GM23338 (cell line): Measurements from ENCODE around the gene GRAMD1A. TPM values are rescaled to one million over a fixed set of nuclear protein-coding genes. Genes with fewer than 3 reads are reported as not detected.

Experiments
- ATAC-seq: fragments of 200-7000 bp; cut with Tn5 transposase; 3 replicates; pipeline ENCODE4 v1.9.1; 2020
- DNase-seq: peaks from one replicate; pipeline ENCODE4 v3.0.0-alpha.2; 2015; ENCODE audit warnings: low spot score
- H2AFZ ChIP-seq: fragments of 200-600 bp; sonication (generic); 2 replicates; pipeline ENCODE4 v1.8.0; 2016; ENCODE audit warnings: antibody characterized with exemption, mild to moderate bottlenecking, moderate library complexity
- H3F3A ChIP-seq: fragments of 200-600 bp; sonication (generic); replicated peaks from 2 replicates; pipeline ENCODE4 v1.8.0; 2017; ENCODE audit warnings: antibody characterized with exemption, mixed run types, low read depth
- H3K27ac ChIP-seq: fragments of 200-600 bp; sonication (generic); 2 replicates; pipeline ENCODE4 v1.6.1; 2016; ENCODE audit warnings: low read depth
- H3K27me3 ChIP-seq: fragments of 200-600 bp; sonication (generic); 2 replicates; pipeline ENCODE4 v1.8.0; 2016; ENCODE audit warnings: mild to moderate bottlenecking, mixed run types, moderate library complexity; ENCODE audit not compliant: insufficient read depth
- H3K36me3 ChIP-seq: fragments of 200-600 bp; sonication (generic); 2 replicates; pipeline ENCODE4 v1.8.0; 2016; ENCODE audit warnings: mild to moderate bottlenecking; ENCODE audit not compliant: insufficient read depth
- H3K4me1 ChIP-seq: fragments of 200-600 bp; sonication (generic); 2 replicates; pipeline ENCODE4 v1.8.0; 2016; ENCODE audit warnings: mild to moderate bottlenecking, moderate library complexity; ENCODE audit not compliant: insufficient read depth
- H3K4me2 ChIP-seq: fragments of 200-600 bp; sonication (generic); 2 replicates; pipeline ENCODE4 v1.7.1; 2017; ENCODE audit warnings: mixed run types
- H3K4me3 ChIP-seq: fragments of 200-600 bp; sonication (generic); 2 replicates; pipeline ENCODE4 v1.6.1; 2016; ENCODE audit warnings: mixed run types
- H3K79me2 ChIP-seq: fragments of 200-600 bp; sonication (generic); replicated peaks from 2 replicates; pipeline ENCODE4 v1.8.0; 2017; ENCODE audit warnings: mild to moderate bottlenecking; ENCODE audit not compliant: insufficient read depth
- H3K9me2 ChIP-seq: fragments of 200-600 bp; sonication (generic); 2 replicates; pipeline ENCODE4 v1.8.0; 2017; ENCODE audit not compliant: insufficient read depth
- H4K20me1 ChIP-seq: fragments of 200-600 bp; sonication (generic); replicated peaks from 2 replicates; pipeline ENCODE4 v1.8.0; 2017; ENCODE audit warnings: mild to moderate bottlenecking; ENCODE audit not compliant: insufficient read depth
- H3K27ac Mint-ChIP-seq: 2 replicates; pipeline ENCODE4 v1.8.0; 2020; ENCODE audit warnings: inconsistent platforms, mild to moderate bottlenecking, moderate library complexity, mixed read lengths
- H3K27me3 Mint-ChIP-seq: 3 replicates; pipeline ENCODE4 v1.8.0; 2022; ENCODE audit warnings: low read depth, mild to moderate bottlenecking, moderate library complexity, mixed read lengths, inconsistent platforms; ENCODE audit not compliant: insufficient read depth, poor library complexity
- H3K36me3 Mint-ChIP-seq: 3 replicates; pipeline ENCODE4 v1.8.0; 2021; ENCODE audit warnings: low read depth, mild to moderate bottlenecking, inconsistent platforms, moderate library complexity, mixed read lengths
- H3K4me1 Mint-ChIP-seq: 3 replicates; pipeline ENCODE4 v1.8.0; 2020; ENCODE audit warnings: mild to moderate bottlenecking, inconsistent platforms, mixed read lengths
- H3K4me3 Mint-ChIP-seq: 3 replicates; pipeline ENCODE4 v1.8.0; 2021; ENCODE audit warnings: moderate library complexity, mild to moderate bottlenecking, inconsistent platforms, mixed read lengths
- H3K9me3 Mint-ChIP-seq: 3 replicates; pipeline ENCODE4 v1.8.0; 2020; ENCODE audit warnings: moderate library complexity, mild to moderate bottlenecking, inconsistent platforms, mixed read lengths
- CREB1 ChIP-seq: fragments of 250-450 bp; sonication (Bioruptor Pico); IDR thresholded peaks from 2 replicates; pipeline ENCODE4 v1.5.0; 2020; ENCODE audit warnings: low read depth, mild to moderate bottlenecking, moderate library complexity
- CTCF ChIP-seq, 2 experiments: fragments of 200-600 bp in 1 of 2; sonication (generic) in 1 of 2; conservative IDR thresholded peaks; 2 replicates each; pipeline versions ENCODE4 v1.5.1 to v1.6.1; 2016 to 2017; ENCODE audit warnings: antibody characterized with exemption in 2 of 2, low read depth in 2 of 2, mild to moderate bottlenecking in 2 of 2, moderate library complexity in 1 of 2
- ETS1 ChIP-seq: IDR thresholded peaks from 2 replicates; pipeline ENCODE4 v1.6.1; 2016; ENCODE audit warnings: antibody characterized with exemption
- EZH2 ChIP-seq: fragments of 200-600 bp; sonication (generic); IDR thresholded peaks from one replicate; pipeline ENCODE4 v1.8.0; 2017; ENCODE audit warnings: antibody characterized with exemption, mild to moderate bottlenecking, low read depth; ENCODE audit not compliant: unreplicated experiment
- EZH2phosphoT487 ChIP-seq: fragments of 200-600 bp; sonication (generic); IDR thresholded peaks from one replicate; pipeline ENCODE4 v1.8.1; 2018; ENCODE audit warnings: antibody characterized with exemption; ENCODE audit not compliant: unreplicated experiment
- JUNB ChIP-seq: IDR thresholded peaks from one replicate; pipeline ENCODE4 v1.6.1; 2016; ENCODE audit warnings: antibody characterized with exemption; ENCODE audit not compliant: unreplicated experiment
- NANOG ChIP-seq: IDR thresholded peaks from 2 replicates; pipeline ENCODE4 v1.6.1; 2016; ENCODE audit warnings: antibody characterized with exemption, borderline replicate concordance
- POLR2AphosphoS5 ChIP-seq: IDR thresholded peaks from 2 replicates; pipeline ENCODE4 v1.6.1; 2016; ENCODE audit warnings: antibody characterized with exemption, low read depth
- STAT1 ChIP-seq: IDR thresholded peaks from one replicate; pipeline ENCODE4 v1.6.1; 2016; ENCODE audit warnings: antibody characterized with exemption; ENCODE audit not compliant: unreplicated experiment
- ZNF114 ChIP-seq: fragments of 250-450 bp; sonication (Bioruptor Pico); IDR thresholded peaks from 2 replicates; pipeline ENCODE4 v1.5.0; 2020; ENCODE audit warnings: mild to moderate bottlenecking, moderate library complexity
- ZNF331 ChIP-seq: fragments of 250-450 bp; sonication (Bioruptor Pico); IDR thresholded peaks from 2 replicates; pipeline ENCODE4 v1.5.0; 2020; ENCODE audit warnings: low read depth, mild to moderate bottlenecking, moderate library complexity
- polyA plus RNA-seq: library from polyadenylated mRNA; unstranded; fragments of >200 nt; fragmentation: Nextera tagmentation; extraction: Ambion mirVana; gene quantifications from 2 replicates; pipeline ENCODE4 v1.2.1, GENCODE V29; 2016
- total RNA-seq: library from RNA; depleted of rRNA; stranded (reverse); fragments of >200 nt; shearing (Covaris generic); gene quantifications from 2 replicates; pipeline ENCODE4 v1.2.3, GENCODE V29; 2014
- TF ChIP-seq, protein P1 (sequence below): fragments of 250-450 bp; sonication (Bioruptor Pico); IDR thresholded peaks from 2 replicates; pipeline ENCODE4 v1.5.0; 2020; ENCODE audit warnings: mild to moderate bottlenecking, moderate library complexity
- TF ChIP-seq, protein P2 (sequence below): IDR thresholded peaks from one replicate; pipeline ENCODE4 v1.6.1; 2018; ENCODE audit warnings: antibody characterized with exemption; ENCODE audit not compliant: unreplicated experiment

Gene GRAMD1A
- total and polyA plus RNA-seq, 2 experiments from 2014 or later, result 122 to 174 TPM

- Mint-ChIP-seq H3K36me3 (peaks cover 91% of the 10 kb centered on the region), H3K27me3 (peaks cover 21% of the 10 kb centered on the region), H3K9me3 (no peaks in the 10 kb centered on the region; the same call in 2 of the 3 replicates), H3K4me1 (peaks cover 4% of the 10 kb centered on the region; the same call in 1 of the 3 replicates), H3K27ac (no peak overlapping the region), H3K4me3 (no peak overlapping the region)
- no peak overlapping the region for H3K4me2 ChIP-seq
- no peak overlapping the region for H3K27ac ChIP-seq
- peaks cover 15% of the 10 kb centered on the region for H3F3A ChIP-seq
- DNase-seq (no peak), ATAC-seq (no peak)
- H4K20me1 ChIP-seq, result peaks cover 17% of the 10 kb centered on the region
- no peaks in the 10 kb centered on the region for H3K79me2 ChIP-seq
- no peak overlapping the region for H3K4me3 ChIP-seq
- H3K36me3 ChIP-seq, result peaks cover 69% of the 10 kb centered on the region
- no peaks in the 10 kb centered on the region for H3K4me1 ChIP-seq
- no peaks in the 10 kb centered on the region for H3K27me3 ChIP-seq
- H3K9me2 ChIP-seq, result no peaks in the 10 kb centered on the region
- no peak overlapping the region for H2AFZ ChIP-seq
- TF ChIP-seq CREB1 (CRISPR knock-in tag) (no peak), CTCF (conservative IDR thresholded peaks at IDR 0.05; ENCODE audit: low read depth in 2 of 2) (no peak), ZNF331 (no peak), EZH2phosphoT487 (no peak), ETS1 (no peak), JUNB (no peak), POLR2AphosphoS5 (no peak), ZNF114 (CRISPR knock-in tag) (no peak), NANOG (no peak), STAT1 (no peak), EZH2 (no peak)
- TF ChIP-seq, protein P1, sequence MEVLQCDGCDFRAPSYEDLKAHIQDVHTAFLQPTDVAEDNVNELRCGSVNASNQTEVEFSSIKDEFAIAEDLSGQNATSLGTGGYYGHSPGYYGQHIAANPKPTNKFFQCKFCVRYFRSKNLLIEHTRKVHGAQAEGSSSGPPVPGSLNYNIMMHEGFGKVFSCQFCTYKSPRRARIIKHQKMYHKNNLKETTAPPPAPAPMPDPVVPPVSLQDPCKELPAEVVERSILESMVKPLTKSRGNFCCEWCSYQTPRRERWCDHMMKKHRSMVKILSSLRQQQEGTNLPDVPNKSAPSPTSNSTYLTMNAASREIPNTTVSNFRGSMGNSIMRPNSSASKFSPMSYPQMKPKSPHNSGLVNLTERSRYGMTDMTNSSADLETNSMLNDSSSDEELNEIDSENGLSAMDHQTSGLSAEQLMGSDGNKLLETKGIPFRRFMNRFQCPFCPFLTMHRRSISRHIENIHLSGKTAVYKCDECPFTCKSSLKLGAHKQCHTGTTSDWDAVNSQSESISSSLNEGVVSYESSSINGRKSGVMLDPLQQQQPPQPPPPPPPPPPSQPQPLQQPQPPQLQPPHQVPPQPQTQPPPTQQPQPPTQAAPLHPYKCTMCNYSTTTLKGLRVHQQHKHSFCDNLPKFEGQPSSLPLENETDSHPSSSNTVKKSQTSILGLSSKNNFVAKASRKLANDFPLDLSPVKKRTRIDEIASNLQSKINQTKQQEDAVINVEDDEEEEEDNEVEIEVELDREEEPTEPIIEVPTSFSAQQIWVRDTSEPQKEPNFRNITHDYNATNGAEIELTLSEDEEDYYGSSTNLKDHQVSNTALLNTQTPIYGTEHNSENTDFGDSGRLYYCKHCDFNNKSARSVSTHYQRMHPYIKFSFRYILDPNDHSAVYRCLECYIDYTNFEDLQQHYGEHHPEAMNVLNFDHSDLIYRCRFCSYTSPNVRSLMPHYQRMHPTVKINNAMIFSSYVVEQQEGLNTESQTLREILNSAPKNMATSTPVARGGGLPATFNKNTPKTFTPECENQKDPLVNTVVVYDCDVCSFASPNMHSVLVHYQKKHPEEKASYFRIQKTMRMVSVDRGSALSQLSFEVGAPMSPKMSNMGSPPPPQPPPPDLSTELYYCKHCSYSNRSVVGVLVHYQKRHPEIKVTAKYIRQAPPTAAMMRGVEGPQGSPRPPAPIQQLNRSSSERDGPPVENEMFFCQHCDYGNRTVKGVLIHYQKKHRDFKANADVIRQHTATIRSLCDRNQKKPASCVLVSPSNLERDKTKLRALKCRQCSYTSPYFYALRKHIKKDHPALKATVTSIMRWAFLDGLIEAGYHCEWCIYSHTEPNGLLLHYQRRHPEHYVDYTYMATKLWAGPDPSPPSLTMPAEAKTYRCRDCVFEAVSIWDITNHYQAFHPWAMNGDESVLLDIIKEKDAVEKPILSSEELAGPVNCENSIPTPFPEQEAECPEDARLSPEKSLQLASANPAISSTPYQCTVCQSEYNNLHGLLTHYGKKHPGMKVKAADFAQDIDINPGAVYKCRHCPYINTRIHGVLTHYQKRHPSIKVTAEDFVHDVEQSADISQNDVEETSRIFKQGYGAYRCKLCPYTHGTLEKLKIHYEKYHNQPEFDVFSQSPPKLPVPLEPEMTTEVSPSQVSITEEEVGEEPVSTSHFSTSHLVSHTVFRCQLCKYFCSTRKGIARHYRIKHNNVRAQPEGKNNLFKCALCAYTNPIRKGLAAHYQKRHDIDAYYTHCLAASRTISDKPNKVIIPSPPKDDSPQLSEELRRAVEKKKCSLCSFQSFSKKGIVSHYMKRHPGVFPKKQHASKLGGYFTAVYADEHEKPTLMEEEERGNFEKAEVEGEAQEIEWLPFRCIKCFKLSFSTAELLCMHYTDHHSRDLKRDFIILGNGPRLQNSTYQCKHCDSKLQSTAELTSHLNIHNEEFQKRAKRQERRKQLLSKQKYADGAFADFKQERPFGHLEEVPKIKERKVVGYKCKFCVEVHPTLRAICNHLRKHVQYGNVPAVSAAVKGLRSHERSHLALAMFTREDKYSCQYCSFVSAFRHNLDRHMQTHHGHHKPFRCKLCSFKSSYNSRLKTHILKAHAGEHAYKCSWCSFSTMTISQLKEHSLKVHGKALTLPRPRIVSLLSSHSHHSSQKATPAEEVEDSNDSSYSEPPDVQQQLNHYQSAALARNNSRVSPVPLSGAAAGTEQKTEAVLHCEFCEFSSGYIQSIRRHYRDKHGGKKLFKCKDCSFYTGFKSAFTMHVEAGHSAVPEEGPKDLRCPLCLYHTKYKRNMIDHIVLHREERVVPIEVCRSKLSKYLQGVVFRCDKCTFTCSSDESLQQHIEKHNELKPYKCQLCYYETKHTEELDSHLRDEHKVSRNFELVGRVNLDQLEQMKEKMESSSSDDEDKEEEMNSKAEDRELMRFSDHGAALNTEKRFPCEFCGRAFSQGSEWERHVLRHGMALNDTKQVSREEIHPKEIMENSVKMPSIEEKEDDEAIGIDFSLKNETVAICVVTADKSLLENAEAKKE, result no peak
- TF ChIP-seq, protein P2, sequence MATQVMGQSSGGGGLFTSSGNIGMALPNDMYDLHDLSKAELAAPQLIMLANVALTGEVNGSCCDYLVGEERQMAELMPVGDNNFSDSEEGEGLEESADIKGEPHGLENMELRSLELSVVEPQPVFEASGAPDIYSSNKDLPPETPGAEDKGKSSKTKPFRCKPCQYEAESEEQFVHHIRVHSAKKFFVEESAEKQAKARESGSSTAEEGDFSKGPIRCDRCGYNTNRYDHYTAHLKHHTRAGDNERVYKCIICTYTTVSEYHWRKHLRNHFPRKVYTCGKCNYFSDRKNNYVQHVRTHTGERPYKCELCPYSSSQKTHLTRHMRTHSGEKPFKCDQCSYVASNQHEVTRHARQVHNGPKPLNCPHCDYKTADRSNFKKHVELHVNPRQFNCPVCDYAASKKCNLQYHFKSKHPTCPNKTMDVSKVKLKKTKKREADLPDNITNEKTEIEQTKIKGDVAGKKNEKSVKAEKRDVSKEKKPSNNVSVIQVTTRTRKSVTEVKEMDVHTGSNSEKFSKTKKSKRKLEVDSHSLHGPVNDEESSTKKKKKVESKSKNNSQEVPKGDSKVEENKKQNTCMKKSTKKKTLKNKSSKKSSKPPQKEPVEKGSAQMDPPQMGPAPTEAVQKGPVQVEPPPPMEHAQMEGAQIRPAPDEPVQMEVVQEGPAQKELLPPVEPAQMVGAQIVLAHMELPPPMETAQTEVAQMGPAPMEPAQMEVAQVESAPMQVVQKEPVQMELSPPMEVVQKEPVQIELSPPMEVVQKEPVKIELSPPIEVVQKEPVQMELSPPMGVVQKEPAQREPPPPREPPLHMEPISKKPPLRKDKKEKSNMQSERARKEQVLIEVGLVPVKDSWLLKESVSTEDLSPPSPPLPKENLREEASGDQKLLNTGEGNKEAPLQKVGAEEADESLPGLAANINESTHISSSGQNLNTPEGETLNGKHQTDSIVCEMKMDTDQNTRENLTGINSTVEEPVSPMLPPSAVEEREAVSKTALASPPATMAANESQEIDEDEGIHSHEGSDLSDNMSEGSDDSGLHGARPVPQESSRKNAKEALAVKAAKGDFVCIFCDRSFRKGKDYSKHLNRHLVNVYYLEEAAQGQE, result no peak
Measured at GRCh38 chr19:35017507-35017906, 17.4 kb downstream of the GRAMD1A start.
